HG03108 (cell line): ENCODE data around the gene UBE2E1.
"Not testable (repeated sequence)": the region's sequence is repeated elsewhere in the genome, so short reads cannot be mapped to it uniquely, and the experiment has no call there.

Experiments used
- ATAC-seq: cut with Tn5 transposase; IDR thresholded peaks from one replicate; pipeline ENCODE4 v1.9.1; 2021; ENCODE audit warnings: moderate library complexity; ENCODE audit not compliant: unreplicated experiment

Gene UBE2E1

GRCh38 chr3:23875113-23875725, 69.5 kb downstream of the UBE2E1 start:
- ATAC-seq = no peak

- no peak for ATAC-seq
These were observed 71.2 kb downstream of the UBE2E1 start for GRCh38 chr3:23876923-23877322.

- no peak for ATAC-seq
These were observed 71.7 kb downstream of the UBE2E1 start for GRCh38 chr3:23877329-23877980.

GRCh38 chr3:23879485-23879884, 73.7 kb downstream of the UBE2E1 start:
- ATAC-seq = no peak

DNA sequence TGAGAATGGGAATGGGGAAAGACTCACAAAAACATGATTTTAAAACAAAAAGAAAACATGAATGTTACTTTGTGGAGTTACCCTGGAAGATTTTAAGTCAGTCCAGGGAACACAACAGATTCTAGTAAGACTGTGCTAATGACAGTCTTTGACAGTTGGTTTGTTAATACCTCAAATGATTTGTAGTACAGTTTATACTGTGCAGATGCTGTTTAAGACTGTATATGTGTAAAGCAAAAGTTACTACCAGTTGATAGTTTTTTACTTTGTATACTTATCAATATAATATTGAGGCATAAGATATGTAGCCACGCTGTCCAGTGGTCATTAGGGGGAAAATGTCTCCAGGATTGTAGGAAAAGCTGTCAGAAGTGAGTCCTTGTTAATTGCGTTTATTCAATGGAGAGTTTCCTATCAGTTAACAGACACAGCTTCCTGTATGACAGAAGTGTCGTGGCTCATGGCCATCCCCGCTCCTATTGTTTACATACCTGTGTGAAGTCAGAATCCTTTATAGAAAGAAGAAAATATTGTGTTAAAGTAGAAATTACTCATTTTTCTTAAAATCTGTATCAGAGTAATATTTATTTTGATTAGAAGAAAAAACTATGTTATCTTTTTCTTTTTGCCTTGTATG, 75.1 kb downstream of the UBE2E1 start:
- no peak for ATAC-seq

DNA sequence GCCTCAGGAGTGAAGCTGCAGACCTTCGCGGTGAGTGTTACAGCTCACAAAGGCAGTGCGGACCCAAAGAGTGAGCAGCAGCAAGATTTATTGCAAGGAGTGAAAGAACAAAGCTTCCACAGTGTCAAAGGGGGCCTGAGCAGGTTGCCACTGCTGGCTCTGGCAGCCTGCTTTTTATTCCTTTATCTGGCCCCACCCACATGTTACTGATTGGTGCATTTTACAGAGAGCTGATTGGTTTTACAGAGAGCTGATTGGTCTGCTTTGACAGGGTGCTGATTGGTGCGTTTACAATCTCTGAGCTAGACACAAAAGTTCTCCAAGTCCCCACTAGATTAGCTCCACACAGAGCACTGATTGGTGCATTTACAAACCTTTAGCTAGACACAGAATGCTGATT, 76.2 kb downstream of the UBE2E1 start:
- ATAC-seq = not testable (repeated sequence)

GRCh38 chr3:23882487-23882918, 76.7 kb downstream of the UBE2E1 start:
- no peak for ATAC-seq

DNA sequence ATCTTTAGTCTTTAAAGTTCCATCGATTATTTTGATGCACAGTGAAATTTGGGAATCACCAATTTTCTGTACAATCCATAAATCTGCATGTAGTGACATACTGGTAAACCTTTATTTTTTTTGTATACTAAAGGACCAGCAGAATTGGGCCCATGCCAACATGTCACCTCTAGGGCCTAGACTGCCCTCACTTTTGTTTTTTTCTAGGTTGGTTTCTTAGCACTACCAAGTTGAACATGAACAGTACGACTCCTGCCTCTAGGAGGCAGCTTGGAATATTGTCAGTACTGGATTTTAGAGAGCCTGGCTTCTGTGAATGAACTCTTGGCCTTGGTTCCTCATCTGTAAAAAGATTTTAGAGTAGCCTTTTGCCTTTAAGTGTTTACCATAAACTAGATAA, 78.7 kb downstream of the UBE2E1 start:
- no peak for ATAC-seq

GRCh38 chr3:23885210-23885609, 79.5 kb downstream of the UBE2E1 start:
- ATAC-seq = no peak

DNA sequence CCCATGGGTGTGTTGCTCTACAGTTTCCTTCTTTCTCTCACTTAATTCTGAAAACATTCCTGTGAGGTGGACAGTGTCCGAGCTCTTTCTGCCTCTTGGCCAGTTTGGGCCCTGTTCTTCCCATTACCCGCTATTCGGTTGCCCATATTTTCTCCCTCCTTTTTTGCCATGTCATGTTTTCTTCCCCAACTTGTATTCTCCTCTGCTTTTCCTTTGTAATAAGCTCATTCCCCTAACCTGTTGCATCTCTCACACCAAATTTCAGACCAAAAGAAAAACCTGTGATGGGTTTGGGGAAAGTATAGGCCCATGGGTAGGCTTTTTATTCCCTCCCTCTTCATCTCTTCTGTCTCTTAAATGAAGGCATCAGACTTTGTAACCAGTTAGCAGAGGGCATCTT, 80.6 kb downstream of the UBE2E1 start:
- no peak for ATAC-seq

DNA sequence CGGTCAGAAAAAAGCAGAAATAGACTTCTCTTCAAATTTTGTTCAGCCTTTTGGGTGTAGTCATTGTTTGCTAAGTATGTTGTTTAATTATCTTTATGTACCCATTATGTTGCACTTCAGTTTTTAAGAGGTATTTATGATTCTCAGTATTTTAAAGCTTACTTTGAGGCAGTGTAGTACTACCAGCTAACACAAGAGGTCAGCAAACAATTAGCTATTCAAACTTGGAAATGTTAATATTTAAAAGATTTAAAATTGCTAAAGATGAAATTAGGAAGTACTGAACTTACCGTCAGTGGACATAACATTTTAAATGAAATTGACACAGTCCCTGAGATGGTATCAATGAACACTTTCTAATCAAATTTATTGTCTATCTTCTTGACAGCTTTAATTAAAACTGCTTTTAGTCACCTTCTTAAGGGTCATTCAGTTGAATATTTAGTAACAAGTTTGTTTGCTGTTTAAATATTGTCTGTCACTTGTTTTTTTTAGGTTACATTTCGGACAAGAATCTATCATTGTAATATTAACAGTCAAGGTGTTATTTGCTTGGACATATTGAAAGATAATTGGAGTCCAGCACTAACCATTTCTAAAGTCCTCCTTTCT, 83.0 kb downstream of the UBE2E1 start:
- ATAC-seq = no peak

- ATAC-seq = no peak
These were observed 83.6 kb downstream of the UBE2E1 start for GRCh38 chr3:23889386-23889785.

GRCh38 chr3:23889950-23890349, 84.2 kb downstream of the UBE2E1 start:
- ATAC-seq = no peak

DNA sequence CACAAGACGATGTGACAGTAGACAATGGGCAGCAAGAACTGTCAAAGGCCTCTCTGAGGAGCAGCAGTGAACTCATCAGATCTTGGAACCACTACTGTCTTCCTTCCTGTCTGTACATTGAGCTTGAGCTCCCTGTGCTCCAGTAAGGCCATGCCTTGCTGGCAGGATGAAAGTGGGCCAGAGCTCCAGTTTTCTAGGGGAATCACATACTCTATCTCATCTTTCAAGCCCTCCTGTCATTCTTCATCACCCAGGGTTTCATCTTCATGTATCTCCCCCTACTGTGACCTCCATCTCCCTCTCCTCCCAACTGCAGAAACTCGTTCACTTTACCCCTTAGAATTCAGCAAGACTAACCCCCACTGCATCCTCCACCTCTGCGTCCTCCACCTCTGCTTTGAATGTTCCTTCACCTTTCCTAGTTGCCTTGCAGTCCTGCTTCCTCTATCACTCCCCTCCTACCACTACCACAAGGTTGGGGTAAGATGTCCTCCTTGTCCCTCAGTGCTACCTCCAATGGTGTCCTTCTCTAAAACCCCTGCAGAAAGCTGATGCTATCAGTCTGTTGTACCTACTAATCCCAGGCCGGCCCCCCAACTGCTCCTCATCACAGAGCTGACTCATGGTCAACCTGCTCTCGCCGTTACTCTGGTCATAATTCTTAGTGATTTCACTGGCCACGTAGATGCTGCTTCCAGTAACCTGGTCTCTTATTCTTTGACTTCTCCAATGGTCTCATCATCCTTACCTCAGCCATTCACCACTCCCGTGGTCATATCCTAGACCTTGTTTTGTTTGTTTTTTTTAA, 88.7 kb downstream of the UBE2E1 start:
- no peak for ATAC-seq

- no peak for ATAC-seq
These were observed 89.4 kb downstream of the UBE2E1 start for GRCh38 chr3:23895181-23895580.

DNA sequence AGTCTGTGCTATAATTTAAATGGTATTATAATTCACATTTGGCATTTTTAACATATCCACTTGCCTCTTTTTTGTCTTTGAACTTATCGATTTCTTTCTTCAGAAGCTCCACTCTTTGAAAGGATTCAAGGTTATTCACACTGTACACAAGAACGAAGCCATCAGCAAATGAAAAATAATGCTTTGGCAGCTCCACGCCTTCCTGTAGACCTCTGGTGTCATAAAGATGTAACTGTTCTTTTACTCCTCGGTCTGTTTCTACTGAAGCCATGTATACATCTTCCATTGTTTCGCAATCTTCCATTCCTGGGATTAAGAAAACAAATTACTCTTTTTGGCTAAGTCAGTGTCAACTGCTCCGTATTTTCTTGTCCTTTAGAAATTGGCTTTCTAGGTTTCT, 95.0 kb downstream of the UBE2E1 start:
- ATAC-seq = no peak

DNA sequence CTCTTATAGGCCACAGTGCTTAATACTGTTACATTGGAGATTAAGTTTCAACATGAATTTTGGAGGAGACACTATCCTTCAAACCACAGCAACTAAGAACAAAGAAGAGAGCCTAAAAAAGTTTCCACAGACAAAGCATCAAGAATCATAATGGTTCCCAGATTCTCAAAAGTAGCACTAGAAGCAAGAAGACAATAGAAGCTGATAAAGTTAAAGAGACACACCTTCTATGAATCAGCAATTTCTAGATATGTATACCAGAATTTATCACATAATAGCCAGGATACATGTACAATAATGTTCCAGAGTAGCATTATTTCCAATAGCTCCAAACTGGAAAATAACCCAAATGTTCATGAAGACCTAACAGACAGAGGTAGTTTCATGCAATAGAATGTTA, 98.8 kb downstream of the UBE2E1 start:
- ATAC-seq = no peak

- ATAC-seq = no peak
These were observed 103.6 kb downstream of the UBE2E1 start for GRCh38 chr3:23909341-23909740.

- ATAC-seq = no peak
These were observed 105.6 kb downstream of the UBE2E1 start for GRCh38 chr3:23911397-23911796.

- ATAC-seq = not testable (repeated sequence)
These were observed 106.6 kb downstream of the UBE2E1 start for GRCh38 chr3:23912335-23912734.

DNA sequence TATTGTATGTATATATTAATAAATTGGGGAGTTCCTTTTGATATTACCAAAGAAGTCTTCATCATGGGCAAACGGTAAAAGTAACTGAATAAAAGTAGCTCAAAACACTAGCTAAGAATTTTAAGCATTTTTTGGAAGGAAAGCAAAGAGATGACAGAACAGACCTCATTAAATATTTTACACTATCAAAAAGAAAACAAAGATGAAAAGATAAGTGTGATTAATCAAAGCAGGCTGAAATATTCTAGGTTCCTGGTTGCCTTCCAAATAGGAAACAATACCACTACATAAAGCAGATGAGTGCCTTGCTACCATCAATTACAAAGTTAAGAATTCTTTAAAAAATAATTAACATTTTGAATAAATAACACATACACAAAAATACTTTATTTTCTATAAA, 107.4 kb downstream of the UBE2E1 start:
- no peak for ATAC-seq
